PFSK-1 (cell line): ENCODE measurements around the gene SF3A1.

ENCODE experiments used
- FOXP2 ChIP-seq: optimal IDR thresholded peaks from 2 replicates; pipeline ENCODE3; 2011; ENCODE audit warnings: borderline replicate concordance, control low read depth, inconsistent platforms; ENCODE audit not compliant: insufficient read depth; ENCODE audit errors: extremely low read length, extremely low read depth
- POLR2AphosphoS5 ChIP-seq: IDR thresholded peaks from 2 replicates; pipeline ENCODE4 v1.6.1; 2012; ENCODE audit warnings: low read depth, mild to moderate bottlenecking, control low read depth, low read length, moderate library complexity
- REST ChIP-seq, 2 experiments: IDR thresholded peaks; 2 replicates each; pipeline versions ENCODE4 v1.6.1 to v1.8.0; 2011 to 2012; ENCODE audit warnings: low read depth in 2 of 2, low read length in 2 of 2, control low read depth in 1 of 2, inconsistent platforms in 1 of 2, mild to moderate bottlenecking in 1 of 2, moderate library complexity in 1 of 2; ENCODE audit not compliant: insufficient read depth in 1 of 2
- SIN3A ChIP-seq: IDR thresholded peaks from 2 replicates; pipeline ENCODE4 v1.6.1; 2012; ENCODE audit warnings: mild to moderate bottlenecking, low read length, moderate library complexity, borderline replicate concordance; ENCODE audit not compliant: insufficient read depth
- TAF1 ChIP-seq: IDR thresholded peaks from 2 replicates; pipeline ENCODE4 v1.6.1; 2012; ENCODE audit warnings: low read length, control low read depth, borderline replicate concordance; ENCODE audit not compliant: insufficient read depth

The SF3A1 gene

GRCh38 chr22:30348809-30349208, 7.9 kb downstream of the SF3A1 start:
- TF ChIP-seq TAF1 (no peak), POLR2AphosphoS5 (no peak), SIN3A (no peak), FOXP2 (no peak), REST (IDR thresholded peaks at IDR 0.05; ENCODE audit: insufficient read depth in 1 of 2, low read depth in 2 of 2, low read length in 2 of 2) (no peak)

GRCh38 chr22:30348404-30348803, 8.3 kb downstream of the SF3A1 start:
- TF ChIP-seq TAF1, result no peak
- TF ChIP-seq SIN3A, result no peak
- no peak for TF ChIP-seq POLR2AphosphoS5
- no peak for TF ChIP-seq REST (IDR thresholded peaks at IDR 0.05; ENCODE audit: insufficient read depth in 1 of 2, low read depth in 2 of 2, low read length in 2 of 2)
- no peak for TF ChIP-seq FOXP2

GRCh38 chr22:30347255-30347892, 9.3 kb downstream of the SF3A1 start:
- TF ChIP-seq TAF1 (no peak), POLR2AphosphoS5 (no peak), SIN3A (no peak), FOXP2 (no peak), REST (IDR thresholded peaks at IDR 0.05; ENCODE audit: insufficient read depth in 1 of 2, low read depth in 2 of 2, low read length in 2 of 2) (no peak)

GRCh38 chr22:30344447-30345200, 12.1 kb downstream of the SF3A1 start:
- no peak for TF ChIP-seq TAF1
- TF ChIP-seq POLR2AphosphoS5, result no peak
- no peak for TF ChIP-seq SIN3A
- no peak for TF ChIP-seq FOXP2
- no peak for TF ChIP-seq REST (IDR thresholded peaks at IDR 0.05; ENCODE audit: insufficient read depth in 1 of 2, low read depth in 2 of 2, low read length in 2 of 2)
